Right lobe of liver (tissue), 4 donors: ENCODE results near the gene TTF1.

Source experiments
- POLR2A ChIP-seq: fragments of 450-650 bp; IDR thresholded peaks from one replicate; pipeline ENCODE4 v1.6.1; 2017; ENCODE audit warnings: antibody characterized with exemption, mild to moderate bottlenecking
- TF ChIP-seq, protein P1 (sequence below), 4 donors: fragments of 200-600 bp in 3 of 4; fragments of 450-650 bp in 1 of 4; IDR thresholded peaks; one replicate each; pipeline versions ENCODE4 v1.5.1 to v1.8.0; 2016 to 2022; ENCODE audit warnings: antibody characterized with exemption in 4 of 4, mild to moderate bottlenecking in 2 of 4
- donor health status: DM: no; HTN: no; CAD: no.
- donor health status: DM: no; HTN: no; CAD: no.
- donor health status: DM: no; HTN: yes; CAD: no.

- no peak for TF ChIP-seq POLR2A
- TF ChIP-seq, protein P1, sequence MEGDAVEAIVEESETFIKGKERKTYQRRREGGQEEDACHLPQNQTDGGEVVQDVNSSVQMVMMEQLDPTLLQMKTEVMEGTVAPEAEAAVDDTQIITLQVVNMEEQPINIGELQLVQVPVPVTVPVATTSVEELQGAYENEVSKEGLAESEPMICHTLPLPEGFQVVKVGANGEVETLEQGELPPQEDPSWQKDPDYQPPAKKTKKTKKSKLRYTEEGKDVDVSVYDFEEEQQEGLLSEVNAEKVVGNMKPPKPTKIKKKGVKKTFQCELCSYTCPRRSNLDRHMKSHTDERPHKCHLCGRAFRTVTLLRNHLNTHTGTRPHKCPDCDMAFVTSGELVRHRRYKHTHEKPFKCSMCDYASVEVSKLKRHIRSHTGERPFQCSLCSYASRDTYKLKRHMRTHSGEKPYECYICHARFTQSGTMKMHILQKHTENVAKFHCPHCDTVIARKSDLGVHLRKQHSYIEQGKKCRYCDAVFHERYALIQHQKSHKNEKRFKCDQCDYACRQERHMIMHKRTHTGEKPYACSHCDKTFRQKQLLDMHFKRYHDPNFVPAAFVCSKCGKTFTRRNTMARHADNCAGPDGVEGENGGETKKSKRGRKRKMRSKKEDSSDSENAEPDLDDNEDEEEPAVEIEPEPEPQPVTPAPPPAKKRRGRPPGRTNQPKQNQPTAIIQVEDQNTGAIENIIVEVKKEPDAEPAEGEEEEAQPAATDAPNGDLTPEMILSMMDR (IDR thresholded peaks at IDR 0.05), result no peak
Measured at GRCh38 chr9:132333556-132333955, 73.1 kb downstream of the TTF1 start.
